Endothelial cell of umbilical vein (primary cell): ENCODE measurements around the gene PRMT7. TPM values are rescaled to one million over a fixed set of nuclear protein-coding genes. Genes with fewer than 3 reads are reported as not detected.

Source experiments
- BruUV-seq: library from RNA; stranded (reverse); fragments of 400-500 nt; replicated peaks from 2 replicates; lab custom pipeline; 2021; lab: Mats Ljungman, UMichigan
- CTCF ChIA-PET: fragments of 300-600, 350-600 bp; sonication (Branson Sonifier 250); formaldehyde crosslinking; loops from one replicate; lab custom pipeline; 2021; ENCODE audit warnings: antibody characterized with exemption, inconsistent platforms; lab: Charles Lee
- POLR2A ChIA-PET: fragments of 300-600, 350-600 bp; sonication (Branson Sonifier 250); formaldehyde crosslinking; loops from one replicate; lab custom pipeline; 2021; ENCODE audit warnings: antibody characterized with exemption, inconsistent platforms; lab: Charles Lee
- DNase-seq: peaks from one replicate; pipeline ENCODE4 v3.0.0-alpha.2; 2011; ENCODE audit warnings: low read depth, low spot score
- FAIRE-seq: peaks from 2 replicates; lab custom pipeline; 2011; peaks lifted over from hg19 to GRCh38; lab: Jason Lieb, UNC
- H2AFZ ChIP-seq: 2 replicates; pipeline ENCODE4 v1.6.0; 2012; ENCODE audit warnings: low read depth, low read length, control low read depth, inconsistent platforms
- H3K27ac ChIP-seq: 2 replicates; pipeline ENCODE4 v1.5.1; 2011; ENCODE audit warnings: low read depth, mild to moderate bottlenecking, control low read depth, low read length, moderate library complexity; ENCODE audit not compliant: insufficient read depth
- H3K27me3 ChIP-seq, 2 experiments: 2 replicates each; pipeline versions ENCODE4 v1.6.0 to v1.6.1; 2011; ENCODE audit warnings: low read length in 2 of 2, mixed read lengths in 1 of 2; ENCODE audit not compliant: control insufficient read depth in 2 of 2, insufficient read depth in 2 of 2
- H3K36me3 ChIP-seq, 2 experiments: 2 replicates in 1 of 2; 3 replicates in 1 of 2; pipeline ENCODE4 v1.5.1; 2011; ENCODE audit warnings: low read length in 2 of 2, mild to moderate bottlenecking in 1 of 2, moderate library complexity in 1 of 2; ENCODE audit not compliant: control insufficient read depth in 2 of 2, insufficient read depth in 2 of 2; ENCODE audit errors: extremely low read depth in 1 of 2
- H3K4me1 ChIP-seq: 3 replicates; pipeline ENCODE4 v1.5.1; 2011; ENCODE audit warnings: mild to moderate bottlenecking, low read length; ENCODE audit not compliant: control insufficient read depth, insufficient read depth; ENCODE audit errors: extremely low read depth
- H3K4me2 ChIP-seq: 2 replicates; pipeline ENCODE4 v1.6.1; 2011; ENCODE audit warnings: low read length, control low read depth, mixed read lengths; ENCODE audit not compliant: insufficient read depth
- H3K4me3 ChIP-seq, 3 experiments: fragments of 200-600 bp in 1 of 3; sonication (generic), shearing (Covaris generic) in 1 of 3; replicated peaks in 1 of 3; 2 replicates each; pipeline ENCODE4 v1.5.1; 2011 to 2016; ENCODE audit warnings: control low read depth in 3 of 3, low read length in 3 of 3, mild to moderate bottlenecking in 2 of 3, inconsistent platforms in 1 of 3, low read depth in 1 of 3, moderate library complexity in 1 of 3; ENCODE audit not compliant: insufficient read depth in 1 of 3
- H3K79me2 ChIP-seq: 2 replicates; pipeline ENCODE4 v1.6.0; 2012; ENCODE audit warnings: low read length, inconsistent platforms; ENCODE audit not compliant: control insufficient read depth, insufficient read depth
- H3K9ac ChIP-seq: replicated peaks from 2 replicates; pipeline ENCODE3; 2011; ENCODE audit warnings: low read length, control low read depth; ENCODE audit not compliant: insufficient read depth; ENCODE audit errors: extremely low read depth
- H3K9me1 ChIP-seq: replicated peaks from 3 replicates; pipeline ENCODE4 v1.6.0; 2011; ENCODE audit warnings: mild to moderate bottlenecking, low read length; ENCODE audit not compliant: control insufficient read depth, insufficient read depth; ENCODE audit errors: extremely low read depth
- H3K9me3 ChIP-seq: replicated peaks from 2 replicates; pipeline ENCODE4 v1.5.1; 2012; ENCODE audit warnings: low read length, inconsistent platforms; ENCODE audit not compliant: control insufficient read depth, insufficient read depth
- H4K20me1 ChIP-seq: replicated peaks from 2 replicates; pipeline ENCODE3; 2011; ENCODE audit warnings: mild to moderate bottlenecking, low read length; ENCODE audit not compliant: control insufficient read depth, insufficient read depth; ENCODE audit errors: extremely low read depth
- CTCF ChIP-seq, 2 donors: IDR thresholded peaks; 1 replicate in 1 of 2; 2 replicates in 1 of 2; pipeline ENCODE4 v1.5.1; 2011; ENCODE audit warnings: low read length in 2 of 2, mild to moderate bottlenecking in 2 of 2, moderate library complexity in 2 of 2, control low read depth in 1 of 2, inconsistent platforms in 1 of 2, low read depth in 1 of 2; ENCODE audit not compliant: insufficient read depth in 1 of 2; ENCODE audit errors: extremely low read depth in 1 of 2
- FOS ChIP-seq: IDR thresholded peaks from 2 replicates; pipeline ENCODE4 v1.6.1; 2011; ENCODE audit warnings: mild to moderate bottlenecking, low read length, moderate library complexity, borderline replicate concordance; ENCODE audit not compliant: insufficient read depth
- GATA2 ChIP-seq: IDR thresholded peaks from 2 replicates; pipeline ENCODE4 v1.7.0; 2011; ENCODE audit warnings: low read depth, mild to moderate bottlenecking, moderate library complexity, mixed read lengths, low read length; ENCODE audit not compliant: insufficient read length, insufficient read depth
- JUN ChIP-seq: IDR thresholded peaks from 2 replicates; pipeline ENCODE4 v1.6.1; 2011; ENCODE audit warnings: borderline replicate concordance, low read depth; ENCODE audit not compliant: insufficient read length, insufficient read depth
- POLR2AphosphoS5 ChIP-seq: IDR thresholded peaks from 2 replicates; pipeline ENCODE4 v1.6.1; 2012; ENCODE audit warnings: low read depth, mild to moderate bottlenecking, control low read depth, low read length, moderate library complexity; ENCODE audit not compliant: insufficient read depth
- dilution Hi-C: fragments of 300-500 bp; cut with MboI; formaldehyde crosslinking; loops from one replicate; pipeline ENCODE4 v1.15.0; 2019; ENCODE audit warnings: low sequenced_read_pairs; ENCODE audit not compliant: extremely low pct_ligation_motif_present
- intact Hi-C: fragments of 100-400 bp; cut with micrococcal nuclease; formaldehyde crosslinking; loops from one replicate; pipeline ENCODE4 v1.10.0; 2022
- polyA plus RNA-seq, 4 experiments: library from polyadenylated mRNA; depleted of rRNA in 3 of 4; stranded (reverse) in 3 of 4; unstranded in 1 of 4; fragments of >200 nt; gene quantifications; 2 replicates each; pipeline versions ENCODE4 v1.2.1 to v1.2.3, GENCODE V29; 2011 to 2012; ENCODE audit warnings: missing spikeins in 1 of 4
- total RNA-seq: library from RNA; stranded (reverse); gene quantifications from 2 replicates; pipeline ENCODE4 v1.2.3, GENCODE V29; 2021

PRMT7 gene
- total and polyA plus RNA-seq, 2 donors (not counting 3 experiments of a cell fraction or from before 2014, with no cell fraction given): 43.4 to 57.9 TPM

GRCh38 chr16:68356249-68356918 lies 45.6 kb downstream of the PRMT7 start:
- H3K9ac ChIP-seq: no peak overlapping the region
- ChIA-PET POLR2A (no interaction called here), CTCF (interaction anchor here (1.3 kb wide), 1 partner anchor 92 kb away, joined by 4 read pairs; the partner anchor contains the start of gene SLC7A6)
- FAIRE-seq (no peak), DNase-seq (no peak)
- H4K20me1 ChIP-seq: no peaks in the 10 kb centered on the region
- no TSS peak for BruUV-seq
- H2AFZ ChIP-seq: no peak overlapping the region
- dilution Hi-C loops: no loop called here
- intact Hi-C loops: no loop called here
- no peak overlapping the region for H3K4me3 ChIP-seq
- H3K36me3 ChIP-seq: peaks cover 0 to 43% of the 10 kb centered on the region in 2 experiments
- H3K4me1 ChIP-seq: no peaks in the 10 kb centered on the region
- H3K9me1 ChIP-seq: no peaks in the 10 kb centered on the region
- no peaks in the 10 kb centered on the region for H3K79me2 ChIP-seq
- H3K9me3 ChIP-seq: no peaks in the 10 kb centered on the region
- H3K27ac ChIP-seq: no peak overlapping the region
- H3K4me2 ChIP-seq: no peak overlapping the region
- no peak for TF ChIP-seq CTCF (IDR thresholded peaks at IDR 0.05; ENCODE audit: extremely low read depth in 1 of 2, insufficient read depth in 1 of 2, low read depth in 1 of 2, low read length in 2 of 2)
- no peak for TF ChIP-seq FOS
- TF ChIP-seq JUN: no peak
- TF ChIP-seq POLR2AphosphoS5: no peak
- H3K27me3 ChIP-seq: no peaks in the 10 kb centered on the region

- no peak for TF ChIP-seq CTCF (IDR thresholded peaks at IDR 0.05; ENCODE audit: extremely low read depth in 1 of 2, insufficient read depth in 1 of 2, low read depth in 1 of 2, low read length in 2 of 2)
- TF ChIP-seq FOS: no peak
- no peak for TF ChIP-seq GATA2
- Histone ChIP-seq H2AFZ (no peak overlapping the region), H3K9ac (no peak overlapping the region), H3K4me1 (no peaks in the 10 kb centered on the region), H3K79me2 (no peaks in the 10 kb centered on the region), H3K9me1 (no peaks in the 10 kb centered on the region), H3K27me3 (no peaks in the 10 kb centered on the region), H3K9me3 (no peaks in the 10 kb centered on the region), H4K20me1 (no peaks in the 10 kb centered on the region), H3K27ac (no peak overlapping the region), H3K4me3 (no peak overlapping the region), H3K4me2 (no peak overlapping the region), H3K36me3 (peaks cover 0 to 40% of the 10 kb centered on the region in 2 experiments)
- dilution Hi-C loops: no loop called here
- no peak for DNase-seq
- intact Hi-C loops: no loop called here
- ChIA-PET CTCF (interaction anchor here (1.3 kb wide), 1 partner anchor 93 kb away, joined by 4 read pairs; the partner anchor contains the start of gene SLC7A6), POLR2A (no interaction called here)
- FAIRE-seq: no peak
- BruUV-seq: no TSS peak
These were observed 46.1 kb downstream of the PRMT7 start for GRCh38 chr16:68356919-68357286.
